Bronchial epithelial cell (primary cell): ENCODE measurements around the gene GAGE13. TPM values are rescaled to one million over a fixed set of nuclear protein-coding genes. Genes with fewer than 3 reads are reported as not detected.
"Not testable (repeated sequence)": the region's sequence is repeated elsewhere in the genome, so short reads cannot be mapped to it uniquely, and the experiment has no call there.

Experiments
- DNase-seq: peaks from one replicate; pipeline ENCODE4 v3.0.0-alpha.2; 2010; ENCODE audit warnings: low read depth
- FAIRE-seq: peaks from 2 replicates; lab custom pipeline; 2011; peaks lifted over from hg19 to GRCh38; lab: Jason Lieb, UNC
- H3K27me3 ChIP-seq: 2 replicates; pipeline ENCODE4 v1.5.1; 2011; ENCODE audit warnings: low read length; ENCODE audit not compliant: control insufficient read depth, insufficient read depth
- H3K36me3 ChIP-seq: 2 replicates; pipeline ENCODE4 v1.5.1; 2011; ENCODE audit warnings: low read length; ENCODE audit not compliant: control insufficient read depth, insufficient read depth
- H3K4me3 ChIP-seq: 2 replicates; pipeline ENCODE4 v1.5.1; 2011; ENCODE audit warnings: mild to moderate bottlenecking, low read depth, low read length, control low read depth
- total RNA-seq: library from RNA; depleted of rRNA; stranded (reverse); fragments of >200 nt; gene quantifications from 2 replicates; pipeline ENCODE4 v1.2.1, GENCODE V29; 2014

Gene GAGE13
- total RNA-seq, 1 donor from 2014 or later, result not detected

GRCh38 chrX:49331841-49332240 is 459 bp downstream of the GAGE13 start:
- FAIRE-seq, DNase-seq, H3K27me3 ChIP-seq, H3K4me3 ChIP-seq, H3K36me3 ChIP-seq: not testable (repeated sequence)

- not testable (repeated sequence) for H3K36me3 ChIP-seq, FAIRE-seq, H3K4me3 ChIP-seq, H3K27me3 ChIP-seq, DNase-seq
These were observed 10.1 kb downstream of the GAGE13 start for GRCh38 chrX:49341449-49341848.

GRCh38 chrX:49344496-49345175 is 13.3 kb downstream of the GAGE13 start:
- FAIRE-seq, H3K4me3 ChIP-seq, H3K36me3 ChIP-seq, DNase-seq, H3K27me3 ChIP-seq: not testable (repeated sequence)

GRCh38 chrX:49345402-49345801 is 14.0 kb downstream of the GAGE13 start:
- H3K36me3 ChIP-seq, FAIRE-seq, H3K27me3 ChIP-seq, DNase-seq, H3K4me3 ChIP-seq: not testable (repeated sequence)

- DNase-seq, H3K36me3 ChIP-seq, FAIRE-seq: not testable (repeated sequence)
These were observed 14.8 kb downstream of the GAGE13 start for GRCh38 chrX:49346150-49346549.

More at GRCh38 chrX:49346150-49346549, 14.8 kb downstream of the GAGE13 start:
- H3K27me3 ChIP-seq, H3K4me3 ChIP-seq: not testable (repeated sequence)

Other genes starting within 250 kb of the GAGE13 start
- gene GPKOW, start 207.8 kb upstream of the GAGE13 start, total RNA-seq, result 22.6 and 31.4 TPM in 2 replicates
- gene MAGIX, start 168.8 kb upstream of the GAGE13 start, total RNA-seq, result 3.7 and 4.6 TPM in 2 replicates
- gene PLP2, start 159.7 kb upstream of the GAGE13 start, total RNA-seq, result 16.8 and 20.4 TPM in 2 replicates
- gene PRICKLE3, start 145.2 kb upstream of the GAGE13 start, total RNA-seq, result 12.1 and 13.4 TPM in 2 replicates
- gene SYP, start 131.4 kb upstream of the GAGE13 start, total RNA-seq, result under 0.01 TPM in 2 replicates
- under 0.01 TPM in 2 replicates for gene CACNA1F, start 98.2 kb upstream of the GAGE13 start, total RNA-seq
- gene CCDC22, start 96.1 kb upstream of the GAGE13 start, total RNA-seq, result 8.2 and 10.6 TPM in 2 replicates
- not detected in 2 replicates for gene FOXP3, start 66.9 kb upstream of the GAGE13 start, total RNA-seq
- gene PPP1R3F, start 61.8 kb upstream of the GAGE13 start, total RNA-seq, result 1.8 and 2.9 TPM in 2 replicates
- gene GAGE10, start 27.9 kb upstream of the GAGE13 start, total RNA-seq, result not detected in 2 replicates
- not detected in 2 replicates for gene GAGE12J, start 9.5 kb upstream of the GAGE13 start, total RNA-seq
- gene GAGE12C, start 200.6 kb downstream of the GAGE13 start, total RNA-seq, result not detected in 2 replicates
- not detected in 2 replicates for gene GAGE12D, start 210.2 kb downstream of the GAGE13 start, total RNA-seq
- not detected in 2 replicates for gene GAGE12E, start 219.7 kb downstream of the GAGE13 start, total RNA-seq
- gene GAGE12F, start 229.3 kb downstream of the GAGE13 start, total RNA-seq, result not detected in 2 replicates
- gene GAGE12G, start 238.8 kb downstream of the GAGE13 start, total RNA-seq, result not detected in 2 replicates
- not detected in 2 replicates for gene GAGE12H, start 248.4 kb downstream of the GAGE13 start, total RNA-seq